ENCODE data around the gene ANKRD23.

ANKRD23 gene

DNA sequence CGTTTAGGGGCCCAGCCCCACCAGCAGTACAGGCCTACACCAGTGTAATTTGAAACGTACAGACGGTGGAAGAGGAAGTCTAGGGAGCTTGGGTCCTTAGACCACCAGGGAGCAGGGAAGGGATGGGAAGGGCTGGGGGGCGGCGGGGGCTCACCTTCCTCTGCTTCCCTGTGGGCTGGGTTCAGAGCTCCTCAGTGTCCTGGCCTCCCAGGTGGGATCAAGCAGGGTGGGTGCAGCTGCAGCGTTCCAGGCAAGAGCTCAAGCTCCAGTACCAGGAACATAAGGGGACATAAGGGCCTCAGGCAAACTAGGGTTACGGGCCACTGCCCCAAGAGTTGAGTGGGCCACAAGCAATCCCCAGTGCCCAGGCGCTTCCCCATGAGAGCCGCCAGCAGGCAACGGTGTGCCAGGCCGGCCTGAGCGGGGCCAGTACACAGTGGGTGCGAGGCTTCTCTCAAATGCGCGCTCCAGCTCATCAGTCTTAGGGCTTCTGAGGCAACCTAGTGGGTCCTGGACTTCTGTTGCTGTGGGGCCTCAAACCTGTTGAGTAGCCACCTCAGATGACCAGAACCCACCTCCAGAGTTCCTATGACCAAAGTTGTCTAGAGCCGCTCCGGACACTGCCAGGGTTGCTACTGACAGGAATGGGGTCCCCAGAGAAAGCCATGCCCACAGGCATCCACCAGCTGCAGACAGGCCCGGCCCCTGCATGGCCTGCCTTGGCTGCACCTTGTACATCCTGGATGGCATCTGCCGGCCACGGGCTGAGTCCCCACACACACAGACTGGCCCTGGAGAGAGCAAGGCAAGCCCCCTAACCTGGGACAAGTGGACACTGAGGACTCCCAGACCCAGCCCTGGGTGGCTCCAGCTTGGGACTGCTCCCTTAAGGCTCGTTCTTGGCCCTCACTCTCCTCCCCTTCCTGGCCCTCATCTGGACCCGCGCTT, 5.2 kb downstream of the ANKRD23 start:
- DNase-seq (ENCODE audit: low read depth), result no peak

DNA sequence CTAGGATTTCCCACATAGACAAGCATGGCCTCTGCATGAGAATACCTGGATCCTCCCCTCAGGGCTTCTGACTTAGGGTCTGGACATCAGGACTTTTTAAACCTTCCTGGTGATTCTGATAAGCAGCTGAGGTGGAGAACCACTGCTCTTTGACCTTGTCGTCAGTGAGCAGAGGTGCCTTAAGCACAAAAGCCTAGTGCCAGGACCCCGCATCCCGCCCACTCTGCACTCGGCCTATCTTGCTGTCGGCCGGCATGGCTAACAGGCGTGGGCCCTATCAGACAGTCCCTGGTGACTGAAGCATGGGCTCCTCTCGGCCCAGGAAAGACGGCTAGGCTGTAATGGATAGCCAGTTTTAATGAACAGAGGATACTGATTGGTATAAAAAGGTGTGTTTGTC, 6.2 kb downstream of the ANKRD23 start:
- no peak for DNase-seq (ENCODE audit: low read depth)

DNA sequence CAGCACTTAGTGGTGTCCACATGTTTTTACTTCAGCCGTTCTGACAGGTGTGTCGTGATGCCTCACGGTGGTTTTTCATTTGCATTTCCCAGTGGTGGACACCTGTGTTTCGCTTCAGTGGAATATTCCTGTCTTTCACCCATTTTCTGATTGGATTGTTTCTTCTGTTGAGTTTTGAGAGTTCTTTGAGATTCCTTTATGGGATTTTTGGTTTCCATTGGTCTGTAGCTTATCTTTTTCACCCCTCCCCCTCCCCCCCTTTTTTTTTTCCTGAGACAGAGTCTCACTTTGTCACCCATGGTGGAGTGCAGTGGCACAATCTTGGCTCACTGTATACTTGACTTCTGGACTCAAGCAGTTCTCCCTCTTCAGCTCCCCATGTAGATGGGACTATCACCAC, 8.0 kb downstream of the ANKRD23 start:
- no peak for DNase-seq (ENCODE audit: low read depth)

DNA sequence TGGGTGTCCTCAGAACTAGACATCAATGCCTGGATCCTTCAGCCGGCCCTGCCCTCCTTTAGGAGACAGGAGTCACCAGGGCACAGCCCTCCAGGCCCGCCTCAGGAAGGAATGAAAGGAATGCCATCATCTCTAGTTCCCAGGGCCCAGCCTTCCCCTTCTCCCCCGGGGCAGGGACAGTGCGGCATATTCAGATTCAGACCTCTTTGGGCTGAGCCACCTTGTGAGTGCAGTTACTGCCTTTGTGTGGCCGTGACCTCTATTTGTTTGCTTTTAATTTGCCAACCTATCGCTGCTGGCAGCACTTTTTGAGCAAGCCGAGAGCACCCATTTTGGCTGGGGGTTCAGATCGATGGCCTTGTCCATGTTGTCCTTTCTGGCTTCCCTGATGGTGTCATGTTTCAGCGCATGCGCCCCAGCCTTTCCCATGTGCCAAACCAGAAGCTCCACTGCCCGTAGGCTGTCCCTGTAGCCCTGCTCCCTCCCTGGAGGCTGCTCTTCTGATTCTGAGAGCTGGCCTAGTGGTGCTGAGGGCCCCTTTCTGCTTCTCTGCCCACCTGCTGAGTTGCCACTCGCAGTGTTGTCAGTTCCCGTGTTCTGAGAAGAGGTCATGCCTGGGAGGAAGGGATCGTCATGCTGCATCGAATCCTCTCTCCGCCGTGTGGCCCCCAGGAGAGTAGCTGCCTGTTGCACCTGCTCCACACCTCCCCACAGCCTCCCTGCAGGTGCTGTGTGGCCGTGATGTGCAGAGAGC, 10.9 kb downstream of the ANKRD23 start:
- peak; percentile 48 for DNase-seq (ENCODE audit: low read depth)

DNA sequence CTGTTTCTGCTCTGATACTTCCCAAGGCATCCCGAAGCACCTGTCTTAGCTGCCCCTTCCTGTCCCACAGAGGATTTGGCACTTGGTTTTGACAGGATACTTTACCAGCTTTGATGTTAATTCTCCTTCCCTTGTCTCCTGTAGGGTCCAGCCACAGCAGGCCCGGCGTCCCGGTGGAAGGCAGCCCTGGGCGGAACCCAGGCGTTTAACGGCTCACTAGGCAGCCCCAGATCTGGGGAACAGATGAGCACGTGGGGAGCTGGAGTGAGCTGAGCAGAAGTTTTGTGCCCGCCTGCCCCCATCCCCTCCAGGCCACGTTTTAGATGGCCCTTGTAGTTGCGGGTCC, 11.4 kb downstream of the ANKRD23 start:
- no peak for DNase-seq (ENCODE audit: low read depth)

DNA sequence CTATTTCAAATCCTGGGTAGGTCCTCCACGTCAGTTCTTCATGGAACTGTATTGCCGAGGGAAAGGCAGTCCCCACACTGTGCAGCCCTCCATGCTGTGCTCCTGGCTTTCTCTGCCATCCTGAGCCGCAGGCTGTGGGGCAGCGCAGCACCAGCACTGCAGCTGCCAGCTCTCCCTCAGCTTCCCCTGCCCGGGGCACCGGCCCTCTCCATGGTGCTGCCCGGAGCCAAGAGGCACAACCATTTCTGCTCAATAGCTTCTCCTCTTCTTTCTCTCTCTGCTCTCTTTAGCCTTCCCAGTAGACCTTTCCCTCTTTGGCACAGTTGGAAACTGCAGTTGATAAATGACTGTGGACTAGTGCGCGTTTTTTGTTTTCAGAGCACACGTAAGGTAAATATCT, 12.1 kb downstream of the ANKRD23 start:
- no peak for DNase-seq (ENCODE audit: low read depth)

DNA sequence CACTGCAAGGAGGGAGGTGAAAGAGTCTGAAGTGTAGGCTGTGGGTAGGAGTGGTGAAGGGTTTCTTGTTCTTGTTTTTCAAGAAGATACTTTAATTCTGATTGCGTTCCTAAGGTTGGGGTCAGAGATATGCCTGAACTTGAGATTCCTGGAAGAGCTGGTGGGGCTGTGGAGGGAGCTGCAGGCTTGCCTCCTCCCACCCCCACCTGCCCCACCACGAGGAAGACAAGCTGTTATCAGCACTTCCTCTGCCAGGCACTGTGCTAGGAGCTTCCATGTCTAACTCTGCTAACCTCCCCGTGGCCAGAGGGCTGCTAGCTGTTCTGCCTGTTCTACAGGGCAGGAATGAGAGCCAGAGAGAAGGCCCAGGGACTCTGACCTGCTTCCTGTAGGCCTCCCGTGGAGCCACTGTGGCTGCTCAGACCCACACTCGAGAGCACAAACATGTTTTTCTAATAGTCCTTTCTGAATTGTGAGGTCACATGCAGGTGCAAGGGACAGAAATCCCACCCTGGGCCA, 13.7 kb downstream of the ANKRD23 start:
- no peak for DNase-seq (ENCODE audit: low read depth)

DNA sequence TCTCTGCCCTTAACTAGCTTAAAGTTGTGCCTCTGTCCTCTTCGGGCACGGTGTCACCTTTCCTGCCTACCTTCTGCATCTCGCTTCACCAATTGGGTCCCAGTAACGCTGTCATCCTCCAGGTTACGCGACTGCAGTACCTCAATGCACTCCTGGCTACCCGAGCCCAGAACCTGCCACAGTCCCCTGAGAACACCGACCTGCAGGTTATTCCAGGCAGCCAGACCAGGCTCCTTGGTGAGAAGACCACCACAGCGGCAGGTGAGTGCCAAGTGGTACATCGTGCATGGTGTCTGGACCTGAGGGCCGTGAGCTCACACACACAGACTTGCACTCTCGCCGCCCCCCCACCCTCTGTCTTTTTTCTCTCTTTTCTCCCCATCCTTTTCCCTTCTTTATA, 14.9 kb downstream of the ANKRD23 start:
- DNase-seq (ENCODE audit: low read depth), result no peak

DNA sequence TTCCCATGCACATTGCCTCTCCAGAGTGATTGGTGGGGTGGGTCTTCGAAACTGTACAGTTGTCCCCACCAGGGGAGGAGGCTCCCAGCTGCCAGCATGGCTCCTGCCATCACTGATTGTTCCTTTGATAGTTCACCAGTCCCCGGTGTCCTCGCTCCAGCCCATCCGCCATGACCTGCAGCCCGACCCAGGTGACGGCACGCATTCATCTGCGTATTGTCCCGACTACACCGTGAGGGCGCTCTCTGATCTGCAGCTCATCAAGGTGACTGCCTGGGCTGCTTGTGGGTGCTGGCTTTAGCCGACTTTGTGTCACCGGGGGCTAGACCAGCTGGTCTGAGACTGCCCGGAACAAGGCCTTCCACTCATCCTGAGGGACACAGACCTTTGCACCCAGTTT, 15.4 kb downstream of the ANKRD23 start:
- no peak for DNase-seq (ENCODE audit: low read depth)

DNA sequence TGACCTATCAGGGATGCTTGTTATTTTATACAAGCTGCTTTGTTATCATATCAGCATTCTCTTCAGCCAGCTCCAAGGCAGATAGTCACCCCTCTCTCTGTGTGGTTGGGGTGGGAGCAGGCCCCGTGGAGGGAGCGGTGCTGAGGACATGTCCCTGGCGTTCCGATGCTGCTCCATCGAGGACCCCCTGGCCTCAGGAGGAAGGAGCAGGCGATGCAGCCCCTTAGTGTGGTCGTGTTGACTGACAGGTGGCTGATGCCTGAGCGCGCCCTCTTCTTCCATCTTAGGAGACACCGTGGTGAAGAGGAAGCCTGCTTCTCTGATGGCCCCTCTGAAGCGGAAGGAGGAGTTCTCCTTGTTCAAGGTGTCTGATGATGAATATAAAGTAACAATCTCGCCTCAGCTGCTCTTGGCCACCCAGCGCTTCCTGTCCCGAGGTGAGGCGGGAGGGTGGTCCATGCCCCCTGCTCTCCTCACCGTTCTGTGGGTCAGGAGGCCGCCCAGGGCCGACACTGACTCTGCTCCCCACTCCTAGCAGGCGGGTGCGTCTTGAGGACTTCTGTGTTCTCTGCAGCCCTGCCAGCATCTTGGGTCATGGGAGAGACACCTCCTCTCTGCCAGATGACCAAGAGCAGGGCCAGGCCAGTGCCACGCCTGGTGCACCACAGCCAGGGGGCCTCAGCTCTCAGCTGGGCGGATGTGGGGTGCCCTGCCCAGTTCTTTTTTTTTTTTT, 17.1 kb downstream of the ANKRD23 start:
- no peak for DNase-seq (ENCODE audit: low read depth)

DNA sequence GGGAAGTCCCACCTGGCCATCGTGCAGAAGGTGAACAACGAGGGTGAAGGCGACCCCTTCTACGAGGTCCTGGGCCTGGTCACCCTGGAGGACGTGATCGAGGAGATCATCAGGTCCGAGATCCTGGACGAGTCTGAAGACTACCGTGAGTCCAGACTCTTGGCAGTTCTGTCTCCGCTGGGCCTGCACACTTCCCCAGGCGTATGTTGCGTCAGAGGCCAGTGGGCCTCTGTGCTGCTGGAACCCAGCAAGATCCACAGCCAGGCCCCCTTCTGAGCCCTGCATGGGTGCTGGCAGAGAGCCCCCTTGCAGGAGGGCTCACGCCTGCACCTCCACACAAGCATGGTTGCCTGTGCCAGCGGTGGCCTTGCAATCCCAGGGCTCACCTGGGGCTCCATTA, 18.8 kb downstream of the ANKRD23 start:
- DNase-seq (ENCODE audit: low read depth), result no peak

DNA sequence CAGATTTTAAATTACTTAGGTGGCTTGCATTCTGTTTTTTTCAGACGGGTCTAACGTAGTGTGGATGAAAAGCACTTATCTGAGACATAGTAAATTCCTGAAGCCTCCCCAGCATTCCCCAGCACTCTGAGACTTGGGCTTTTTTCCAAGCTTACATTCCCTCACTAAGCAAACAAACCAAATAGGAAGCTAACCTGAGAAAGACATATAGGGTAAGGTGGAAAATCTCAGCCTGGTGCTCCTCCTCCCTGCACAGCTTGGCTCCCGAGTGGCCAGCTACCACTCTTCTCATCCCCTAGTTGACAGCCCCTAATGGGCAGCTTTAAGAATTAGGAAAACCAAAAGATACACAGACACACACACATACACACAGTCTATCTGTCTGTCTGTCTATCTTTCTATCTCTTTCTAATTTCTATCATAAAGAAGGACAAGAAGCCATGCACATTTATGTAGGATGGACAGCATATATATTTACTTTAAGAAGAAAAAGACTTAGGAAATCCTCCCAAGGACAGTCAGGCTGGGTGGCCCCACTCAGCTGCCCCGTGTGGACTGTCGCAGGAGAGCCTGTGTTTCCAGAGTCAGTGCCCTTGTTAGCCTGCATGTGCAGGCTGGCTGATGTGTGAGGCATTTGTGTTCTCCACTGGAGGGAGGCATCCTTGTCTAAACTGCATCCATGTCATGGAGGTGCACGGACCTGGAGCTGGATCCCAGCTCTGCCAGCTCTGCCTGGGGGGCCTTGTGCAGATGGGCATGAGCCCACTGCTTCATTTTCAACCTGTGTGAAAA, 19.5 kb downstream of the ANKRD23 start:
- peak; percentile 78 for DNase-seq (ENCODE audit: low read depth)

DNA sequence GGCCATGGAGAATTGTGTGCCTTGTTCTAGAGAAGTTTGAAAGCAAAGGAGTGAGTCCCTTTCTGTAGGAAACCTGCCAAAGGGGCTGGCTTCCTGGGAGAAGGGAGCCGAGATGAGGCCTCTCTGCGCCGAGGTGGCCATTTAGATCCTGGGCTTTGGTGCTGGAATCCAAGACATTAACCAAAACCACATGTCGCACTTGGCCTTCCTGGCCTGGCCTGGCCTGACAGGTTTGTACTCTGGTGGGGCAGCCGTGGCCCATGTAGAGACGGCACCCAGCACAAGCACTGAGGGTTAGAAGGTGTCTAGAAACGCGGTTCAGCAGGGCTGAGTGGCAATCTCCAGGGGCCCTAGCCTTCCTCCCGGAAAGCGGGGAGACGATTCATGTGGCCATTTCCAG, 20.6 kb downstream of the ANKRD23 start:
- DNase-seq (ENCODE audit: low read depth), result no peak

DNA sequence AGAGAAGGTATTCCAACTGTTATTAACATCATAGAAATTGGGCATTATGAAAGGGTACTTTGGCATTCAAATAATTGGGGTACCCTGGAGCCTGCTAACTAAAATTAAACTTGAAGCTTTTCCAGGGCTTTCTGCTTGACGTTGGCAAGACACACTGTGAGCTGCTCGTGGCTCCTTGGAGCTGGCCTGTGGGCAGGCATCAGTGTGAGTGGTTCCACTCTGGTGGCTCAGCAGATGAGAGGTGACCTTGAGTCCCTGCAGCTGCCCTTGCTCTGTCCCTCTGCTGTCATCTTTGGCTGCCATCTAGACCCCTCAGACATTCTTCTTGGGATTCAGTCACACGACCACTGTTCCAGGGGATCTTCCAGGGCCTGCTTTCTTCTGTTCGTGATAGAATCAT, 21.0 kb downstream of the ANKRD23 start:
- DNase-seq (ENCODE audit: low read depth), result no peak

DNA sequence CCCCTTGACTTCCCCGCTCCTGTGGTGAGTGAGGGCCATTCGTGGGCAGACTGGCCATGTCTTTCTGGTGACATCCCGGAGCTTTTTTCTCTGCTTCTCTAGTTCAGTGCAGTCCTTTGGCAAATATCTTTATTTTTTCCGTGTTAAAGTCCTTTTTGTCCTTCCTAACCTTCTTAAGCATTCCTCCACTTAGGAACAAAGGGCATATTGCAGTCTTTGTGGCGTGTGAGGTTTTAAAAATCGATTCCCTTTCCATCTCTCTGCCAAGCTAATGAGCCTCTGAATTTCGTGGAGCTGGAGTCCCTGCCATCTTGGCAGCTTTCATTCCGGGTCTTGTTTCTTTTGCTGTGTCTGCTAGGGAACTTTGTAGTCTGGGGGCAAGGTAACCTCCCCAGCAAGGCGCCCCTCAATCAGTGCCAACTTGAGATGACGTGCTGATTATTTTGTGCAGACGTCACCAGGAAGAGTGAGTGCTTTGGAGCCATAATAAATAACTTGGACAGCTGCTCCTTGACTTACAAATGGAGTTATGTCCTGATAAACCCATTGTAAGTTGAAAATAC, 22.6 kb downstream of the ANKRD23 start:
- DNase-seq (ENCODE audit: low read depth), result no peak

DNA sequence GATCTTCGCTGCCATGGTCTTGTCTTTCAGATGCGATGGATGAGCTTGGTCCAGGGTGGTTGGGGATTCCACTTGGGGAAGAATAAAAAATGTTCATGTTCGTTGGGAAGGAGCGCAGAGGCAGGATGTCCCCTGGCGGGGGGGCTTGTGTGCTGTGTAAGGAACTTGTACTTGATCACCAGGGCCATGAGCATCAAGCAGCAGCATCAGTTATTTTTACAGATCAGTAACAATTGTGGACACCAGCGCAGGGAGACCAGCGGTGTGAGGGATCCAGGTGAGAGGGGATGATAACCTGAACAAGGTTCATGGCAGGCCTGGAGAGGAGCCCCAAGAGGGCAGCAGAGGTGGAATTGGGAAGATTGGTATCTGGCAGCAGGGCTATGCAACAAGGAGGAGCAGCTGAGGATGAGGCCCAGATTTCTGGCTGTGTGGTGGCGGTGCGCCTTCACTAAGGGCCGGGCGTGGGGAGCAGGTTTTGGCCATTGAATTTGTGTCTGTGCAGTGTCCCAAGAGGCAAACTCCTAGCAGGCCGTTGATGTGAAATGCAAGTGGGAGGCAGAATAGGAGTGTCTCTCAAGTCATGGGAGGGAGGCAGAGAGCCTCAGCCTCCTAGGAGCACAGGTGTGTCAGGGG, 23.8 kb downstream of the ANKRD23 start:
- DNase-seq (ENCODE audit: low read depth), result no peak

DNA sequence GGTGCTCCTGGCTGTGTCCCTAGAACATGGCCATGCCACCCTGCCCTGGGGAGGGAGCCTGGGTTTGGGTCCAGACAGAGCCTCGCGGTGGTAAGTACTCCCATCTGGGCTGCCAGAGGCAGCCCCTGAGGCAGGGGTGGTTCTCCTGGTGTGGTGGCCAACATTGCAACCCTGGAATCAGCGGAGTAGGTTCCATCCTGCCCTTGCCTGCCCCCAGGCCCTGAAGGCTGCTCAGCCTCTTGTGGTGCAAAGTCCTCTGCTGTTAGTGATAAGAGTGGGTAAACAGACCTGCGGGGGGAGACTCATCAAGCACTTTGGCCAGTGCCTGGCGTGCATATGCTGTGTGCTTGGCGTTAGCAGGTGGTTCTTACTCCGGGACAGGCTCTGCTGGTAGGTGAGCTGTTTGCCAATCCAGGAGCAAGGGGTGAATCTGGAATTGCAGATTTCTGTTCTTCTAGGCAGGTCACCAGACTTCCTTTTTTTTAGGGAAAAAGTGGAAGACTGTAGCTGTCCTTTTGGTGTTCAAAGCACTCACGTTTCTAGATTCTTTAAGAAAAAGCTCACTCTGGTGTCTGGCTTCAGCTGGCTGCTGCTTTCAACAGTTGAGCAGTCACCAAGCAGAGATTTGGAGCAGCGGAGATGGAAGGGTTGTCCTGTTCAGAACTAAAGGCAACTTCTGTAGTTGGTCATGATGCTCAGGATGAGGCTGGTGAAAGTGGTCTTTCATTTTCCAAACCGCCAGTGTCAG, 24.5 kb downstream of the ANKRD23 start:
- DNase-seq (ENCODE audit: low read depth), result no peak

DNA sequence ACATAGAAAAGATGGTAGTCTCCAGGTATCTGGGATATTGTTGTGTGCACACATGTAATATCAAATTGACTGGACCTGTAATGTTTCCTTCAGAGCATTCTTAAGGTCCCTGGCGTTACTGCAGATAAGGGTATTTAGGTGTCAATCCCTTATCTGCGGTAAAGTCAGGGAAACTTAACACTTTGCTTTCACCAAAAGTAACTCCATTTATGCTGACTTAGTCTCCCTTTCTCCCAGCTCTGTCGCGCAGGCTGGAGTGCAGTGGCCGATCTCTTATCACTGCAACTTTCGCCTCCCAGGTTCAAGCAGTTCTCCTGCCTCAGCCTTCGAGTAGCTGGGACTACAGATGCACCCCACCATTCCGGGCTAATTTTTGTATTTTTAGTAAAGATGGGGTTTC, 25.9 kb downstream of the ANKRD23 start:
- no peak for DNase-seq (ENCODE audit: low read depth)

DNA sequence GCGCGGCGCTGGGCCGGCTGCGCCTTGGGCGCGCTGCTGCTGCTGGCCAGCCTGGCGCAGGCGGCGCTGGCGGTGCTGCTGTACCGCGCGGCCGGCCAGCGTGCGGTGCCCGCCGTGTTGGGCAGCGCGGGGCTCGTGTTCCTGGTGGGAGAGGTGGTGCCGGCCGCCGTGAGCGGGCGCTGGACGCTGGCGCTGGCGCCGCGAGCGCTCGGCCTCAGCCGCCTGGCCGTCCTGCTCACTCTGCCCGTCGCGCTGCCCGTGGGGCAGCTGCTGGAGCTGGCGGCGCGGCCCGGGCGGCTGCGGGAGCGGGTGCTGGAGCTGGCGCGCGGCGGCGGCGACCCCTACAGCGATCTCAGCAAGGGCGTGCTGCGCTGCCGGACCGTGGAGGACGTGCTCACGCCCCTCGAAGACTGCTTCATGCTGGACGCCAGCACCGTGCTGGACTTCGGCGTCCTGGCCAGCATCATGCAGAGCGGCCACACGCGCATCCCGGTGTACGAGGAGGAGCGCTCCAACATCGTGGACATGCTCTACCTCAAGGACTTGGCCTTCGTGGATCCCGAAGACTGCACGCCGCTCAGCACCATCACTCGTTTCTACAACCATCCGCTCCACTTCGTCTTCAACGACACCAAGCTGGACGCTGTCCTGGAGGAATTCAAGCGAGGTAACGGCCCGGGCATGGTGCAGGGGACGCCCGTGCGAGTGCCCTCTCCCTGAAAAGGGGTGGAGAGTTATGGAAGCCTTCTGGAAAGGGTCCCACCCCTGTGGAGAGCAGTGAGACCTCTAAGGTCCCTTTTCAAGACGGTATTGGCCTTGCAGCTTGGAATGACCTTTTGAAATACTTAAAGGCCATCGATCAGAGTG, 26.8 kb downstream of the ANKRD23 start:
- peak; percentile 28 for DNase-seq (ENCODE audit: low read depth)
